Suprapubic skin (tissue), 3 donors: ENCODE data around the gene ADH4.

ENCODE experiments used
- POLR2AphosphoS5 ChIP-seq, 3 donors: sonication (generic); formaldehyde crosslinking; IDR thresholded peaks; one replicate each; pipeline ENCODE4 v1.6.1; 2017; ENCODE audit warnings: antibody characterized with exemption in 3 of 3
- TF ChIP-seq, protein P1 (sequence below), 2 donors: fragments of 200-600 bp in 1 of 2; fragments of 450-650 bp in 1 of 2; sonication (generic) in 1 of 2; IDR thresholded peaks; one replicate each; pipeline ENCODE4 v1.5.1; 2016 to 2019; ENCODE audit warnings: antibody characterized with exemption in 2 of 2, mild to moderate bottlenecking in 1 of 2, moderate library complexity in 1 of 2

DNA sequence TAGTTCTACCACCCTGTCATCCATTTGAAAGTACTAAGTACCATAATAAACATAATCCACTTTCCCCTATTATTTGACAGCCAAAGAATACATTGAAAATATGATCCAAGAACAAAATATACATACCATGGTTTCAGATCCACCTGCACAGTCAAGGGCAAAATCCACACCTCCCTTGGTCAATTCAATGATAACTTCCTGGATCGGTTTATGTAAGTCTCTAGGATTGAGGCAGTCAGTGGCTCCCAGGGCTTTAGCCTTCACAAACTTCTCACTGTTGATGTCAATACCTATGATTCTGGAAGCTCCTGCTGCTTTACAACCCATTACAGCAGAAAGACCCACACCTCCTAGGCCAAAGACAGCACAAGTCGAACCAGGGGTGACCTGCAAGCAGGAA, 12.7 kb downstream of the ADH4 start:
- TF ChIP-seq, protein P1, sequence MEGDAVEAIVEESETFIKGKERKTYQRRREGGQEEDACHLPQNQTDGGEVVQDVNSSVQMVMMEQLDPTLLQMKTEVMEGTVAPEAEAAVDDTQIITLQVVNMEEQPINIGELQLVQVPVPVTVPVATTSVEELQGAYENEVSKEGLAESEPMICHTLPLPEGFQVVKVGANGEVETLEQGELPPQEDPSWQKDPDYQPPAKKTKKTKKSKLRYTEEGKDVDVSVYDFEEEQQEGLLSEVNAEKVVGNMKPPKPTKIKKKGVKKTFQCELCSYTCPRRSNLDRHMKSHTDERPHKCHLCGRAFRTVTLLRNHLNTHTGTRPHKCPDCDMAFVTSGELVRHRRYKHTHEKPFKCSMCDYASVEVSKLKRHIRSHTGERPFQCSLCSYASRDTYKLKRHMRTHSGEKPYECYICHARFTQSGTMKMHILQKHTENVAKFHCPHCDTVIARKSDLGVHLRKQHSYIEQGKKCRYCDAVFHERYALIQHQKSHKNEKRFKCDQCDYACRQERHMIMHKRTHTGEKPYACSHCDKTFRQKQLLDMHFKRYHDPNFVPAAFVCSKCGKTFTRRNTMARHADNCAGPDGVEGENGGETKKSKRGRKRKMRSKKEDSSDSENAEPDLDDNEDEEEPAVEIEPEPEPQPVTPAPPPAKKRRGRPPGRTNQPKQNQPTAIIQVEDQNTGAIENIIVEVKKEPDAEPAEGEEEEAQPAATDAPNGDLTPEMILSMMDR (IDR thresholded peaks at IDR 0.05): no peak
- no peak for TF ChIP-seq POLR2AphosphoS5 (IDR thresholded peaks at IDR 0.05)
